Measurements from ENCODE around the gene TMCO6. TPM values are rescaled to one million over a fixed set of nuclear protein-coding genes. Genes with fewer than 3 reads are reported as not detected.

TMCO6 gene
- total and polyA plus RNA-seq, 2 of the 8 experiments (the other 6 are each of a cell fraction or from before 2014, with no cell fraction given), result 29.0 to 40.9 TPM

- TF ChIP-seq RFX5 (IDR thresholded peaks at IDR 0.05; ENCODE audit: borderline replicate concordance, low read depth, low read length) (no peak), JUN (IDR thresholded peaks at IDR 0.05; ENCODE audit: low read depth, low read length) (no peak), EP300 (IDR thresholded peaks at IDR 0.05; ENCODE audit: borderline replicate concordance in 1 of 2, low read depth in 2 of 2, low read length in 2 of 2) (no peak), POLR2A (IDR thresholded peaks at IDR 0.05; ENCODE audit: control extremely low read depth in 1 of 2, low read depth in 2 of 2, low read length in 2 of 2) (no peak), KDM4A (IDR thresholded peaks at IDR 0.05; ENCODE audit: low read depth, low read length, severe bottlenecking) (no peak)
- TF ChIP-seq, protein P1, sequence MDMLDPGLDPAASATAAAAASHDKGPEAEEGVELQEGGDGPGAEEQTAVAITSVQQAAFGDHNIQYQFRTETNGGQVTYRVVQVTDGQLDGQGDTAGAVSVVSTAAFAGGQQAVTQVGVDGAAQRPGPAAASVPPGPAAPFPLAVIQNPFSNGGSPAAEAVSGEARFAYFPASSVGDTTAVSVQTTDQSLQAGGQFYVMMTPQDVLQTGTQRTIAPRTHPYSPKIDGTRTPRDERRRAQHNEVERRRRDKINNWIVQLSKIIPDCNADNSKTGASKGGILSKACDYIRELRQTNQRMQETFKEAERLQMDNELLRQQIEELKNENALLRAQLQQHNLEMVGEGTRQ (IDR thresholded peaks at IDR 0.05; ENCODE audit: low read length), result no peak
Measured at GRCh38 chr5:140633501-140633900, 5.8 kb upstream of the TMCO6 start (continued).

Measured in H1 (cell line).